Fibroblast of pulmonary artery (primary cell): ENCODE data around the gene CCNB1.
"Not testable (repeated sequence)": the region's sequence is repeated elsewhere in the genome, so short reads cannot be mapped to it uniquely, and the experiment has no call there.

ENCODE experiments used
- DNase-seq: peaks from one replicate; pipeline ENCODE4 v3.0.0-alpha.2; 2010; ENCODE audit warnings: low read depth
- H3K4me3 ChIP-seq: replicated peaks from 2 replicates; pipeline ENCODE4 v1.5.1; 2011; ENCODE audit warnings: low read depth, mild to moderate bottlenecking, control low read depth, low read length, moderate library complexity
- CTCF ChIP-seq: IDR thresholded peaks from 2 replicates; pipeline ENCODE4 v1.5.1; 2011; ENCODE audit warnings: mild to moderate bottlenecking, control low read depth, low read length, inconsistent platforms; ENCODE audit errors: missing control alignments

Gene CCNB1

GRCh38 chr5:69156456-69156855 is 10.5 kb upstream of the CCNB1 start:
- TF ChIP-seq CTCF = no peak
- no peak for DNase-seq
- no peak overlapping the region for H3K4me3 ChIP-seq

GRCh38 chr5:69158039-69158438 is 8.9 kb upstream of the CCNB1 start:
- DNase-seq = no peak
- H3K4me3 ChIP-seq = no peak overlapping the region
- no peak for TF ChIP-seq CTCF

- no peak for TF ChIP-seq CTCF
- no peak for DNase-seq
- H3K4me3 ChIP-seq = no peak overlapping the region
Observed at GRCh38 chr5:69160651-69161050, 6.3 kb upstream of the CCNB1 start.

- no peak for TF ChIP-seq CTCF
- H3K4me3 ChIP-seq = peak overlapping the region; percentile 86
- DNase-seq = peak; percentile 11
Observed at GRCh38 chr5:69167493-69167855, 524 bp downstream of the CCNB1 start.

- DNase-seq = no peak
- no peak for TF ChIP-seq CTCF
- peak overlapping the region; percentile 86 for H3K4me3 ChIP-seq
Observed at GRCh38 chr5:69167929-69168328, 979 bp downstream of the CCNB1 start.

GRCh38 chr5:69170495-69170894 is 3.5 kb downstream of the CCNB1 start:
- no peak for TF ChIP-seq CTCF
- no peak overlapping the region for H3K4me3 ChIP-seq
- DNase-seq = peak; percentile 10

- no peak overlapping the region for H3K4me3 ChIP-seq
- no peak for TF ChIP-seq CTCF
- no peak for DNase-seq
Observed at GRCh38 chr5:69170969-69171368, 4.0 kb downstream of the CCNB1 start.

GRCh38 chr5:69181659-69182293 is 14.8 kb downstream of the CCNB1 start:
- H3K4me3 ChIP-seq, DNase-seq: not testable (repeated sequence)
